HepG2 (cell line): ENCODE results near the gene RABL6. TPM values are rescaled to one million over a fixed set of nuclear protein-coding genes. Genes with fewer than 3 reads are reported as not detected.

Experiments
- ASH2L ChIP-seq: fragments of 300-600, 200-600 bp; sonication (generic); IDR thresholded peaks from 2 replicates; pipeline ENCODE4 v1.7.0; 2017; ENCODE audit warnings: low read depth, mild to moderate bottlenecking, moderate library complexity, mixed read lengths, low read length; ENCODE audit not compliant: insufficient read length
- ATF7-NPFF ChIP-seq: sonication (generic); formaldehyde crosslinking; IDR thresholded peaks from 2 replicates; pipeline ENCODE4 v1.8.1; 2023; ENCODE audit warnings: mild to moderate bottlenecking, low read depth, missing genetic modification reagents, moderate library complexity
- CREB1 ChIP-seq, 2 experiments: fragments of 450-650 bp in 1 of 2; IDR thresholded peaks; 2 replicates each; pipeline ENCODE4 v1.6.1; 2016 to 2017; ENCODE audit warnings: control low read depth in 1 of 2, mild to moderate bottlenecking in 1 of 2, missing compliant biosample characterization in 1 of 2, missing genetic modification characterization in 1 of 2
- EZH2 ChIP-seq: conservative IDR thresholded peaks from 2 replicates; pipeline ENCODE4 v1.6.1; 2012; ENCODE audit warnings: mild to moderate bottlenecking, low read depth, low read length, moderate library complexity
- FOXK2 ChIP-seq: fragments of 450-650 bp; IDR thresholded peaks from 2 replicates; pipeline ENCODE4 v1.6.1; 2016
- GATAD2A ChIP-seq: IDR thresholded peaks from 2 replicates; pipeline ENCODE4 v1.6.1; 2016
- IRF1 ChIP-seq: sonication (generic); formaldehyde crosslinking; IDR thresholded peaks from 2 replicates; pipeline ENCODE4 v1.4.0; 2020; ENCODE audit warnings: low read depth, mild to moderate bottlenecking, missing genetic modification reagents
- MAFG ChIP-seq: sonication (generic); formaldehyde crosslinking; IDR thresholded peaks from 2 replicates; pipeline ENCODE4 v1.5.1; 2020; ENCODE audit warnings: mild to moderate bottlenecking, missing genetic modification reagents
- NFE2 ChIP-seq: sonication (generic); formaldehyde crosslinking; IDR thresholded peaks from 2 replicates; pipeline ENCODE4 v1.4.0; 2020; ENCODE audit warnings: missing genetic modification reagents
- NPAS2 ChIP-seq: sonication (generic); formaldehyde crosslinking; IDR thresholded peaks from 2 replicates; pipeline ENCODE4 v1.8.0; 2022; ENCODE audit warnings: mild to moderate bottlenecking, missing genetic modification reagents, borderline replicate concordance
- NRL ChIP-seq: sonication (generic); formaldehyde crosslinking; IDR thresholded peaks from 2 replicates; pipeline ENCODE4 v1.5.0; 2020; ENCODE audit warnings: missing genetic modification reagents, mild to moderate bottlenecking, moderate library complexity, borderline replicate concordance
- PBX2 ChIP-seq: IDR thresholded peaks from 2 replicates; pipeline ENCODE4 v1.6.1; 2016; ENCODE audit warnings: control low read depth
- SMAD3 ChIP-seq: sonication (generic); formaldehyde crosslinking; IDR thresholded peaks from 2 replicates; pipeline ENCODE4 v1.4.0; 2020; ENCODE audit warnings: missing genetic modification reagents
- SNAPC5 ChIP-seq: sonication (generic); formaldehyde crosslinking; IDR thresholded peaks from 2 replicates; pipeline ENCODE4 v1.8.1; 2023; ENCODE audit warnings: mild to moderate bottlenecking, missing genetic modification reagents, borderline replicate concordance
- TFE3 ChIP-seq: IDR thresholded peaks from 2 replicates; pipeline ENCODE4 v1.6.1; 2016
- ZFP36L1 ChIP-seq: sonication (generic); formaldehyde crosslinking; IDR thresholded peaks from 2 replicates; pipeline ENCODE4 v1.8.0; 2022; ENCODE audit warnings: mild to moderate bottlenecking, missing genetic modification reagents, moderate library complexity
- ZFYVE20 ChIP-seq: sonication (generic); formaldehyde crosslinking; IDR thresholded peaks from 2 replicates; pipeline ENCODE4 v1.8.0; 2023; ENCODE audit warnings: low read depth, mild to moderate bottlenecking, moderate library complexity, missing genetic modification reagents, borderline replicate concordance
- ZNF101 ChIP-seq: sonication (generic); formaldehyde crosslinking; IDR thresholded peaks from 2 replicates; pipeline ENCODE4 v1.4.0; 2020; ENCODE audit warnings: mild to moderate bottlenecking, low read depth, missing genetic modification reagents, borderline replicate concordance
- ZNF143 ChIP-seq: sonication (generic); formaldehyde crosslinking; IDR thresholded peaks from 2 replicates; pipeline ENCODE4 v1.4.0; 2020; ENCODE audit warnings: missing genetic modification reagents
- ZNF503 ChIP-seq: sonication (generic); formaldehyde crosslinking; IDR thresholded peaks from 2 replicates; pipeline ENCODE4 v1.4.0; 2020; ENCODE audit warnings: missing genetic modification reagents
- ZNF557 ChIP-seq: sonication (generic); formaldehyde crosslinking; IDR thresholded peaks from 2 replicates; pipeline ENCODE4 v1.4.0; 2020; ENCODE audit warnings: missing genetic modification reagents
- ZNF605 ChIP-seq: sonication (generic); formaldehyde crosslinking; IDR thresholded peaks from 2 replicates; pipeline ENCODE4 v1.8.0; 2022; ENCODE audit warnings: mild to moderate bottlenecking, missing genetic modification reagents
- ZNF652 ChIP-seq: IDR thresholded peaks from 2 replicates; pipeline ENCODE4 v1.6.1; 2016; ENCODE audit warnings: low read depth, borderline replicate concordance
- ZNF7 ChIP-seq: IDR thresholded peaks from 2 replicates; pipeline ENCODE4 v1.6.1; 2016; ENCODE audit warnings: missing biosample characterization, missing genetic modification reagents
- ZNF720 ChIP-seq: sonication (generic); formaldehyde crosslinking; IDR thresholded peaks from 2 replicates; pipeline ENCODE4 v1.4.0; 2020; ENCODE audit warnings: missing genetic modification reagents
- ZSCAN21 ChIP-seq: sonication (generic); formaldehyde crosslinking; IDR thresholded peaks from 2 replicates; pipeline ENCODE4 v1.8.0; 2022; ENCODE audit warnings: mild to moderate bottlenecking, missing genetic modification reagents, moderate library complexity, borderline replicate concordance
- polyA plus RNA-seq, 8 experiments: library from polyadenylated mRNA; depleted of rRNA in 3 of 8; stranded (reverse) in 7 of 8; unstranded in 1 of 8; fragments of >200 nt; fragmentation: Illumina TruSeq in 4 of 8; extraction: Trizol in 4 of 8; gene quantifications; 2 replicates each; pipeline versions ENCODE4 v1.2.1 to v1.2.3, GENCODE V29; 2011 to 2016; ENCODE audit warnings: low read depth in 4 of 8, missing spikeins in 1 of 8, mixed read lengths in 1 of 8; ENCODE audit not compliant: insufficient read depth in 1 of 8
- total RNA-seq, 5 experiments: library from RNA; depleted of rRNA; stranded (reverse); fragments of >200 nt; fragmentation: Illumina TruSeq; extraction: Trizol; gene quantifications; 2 replicates each; pipeline ENCODE4 v1.2.3, GENCODE V29; 2016; ENCODE audit warnings: low read depth in 1 of 5

RABL6 gene
- total and polyA plus RNA-seq, 2 of the 13 experiments (the other 11 are each of a cell fraction or from before 2014, with no cell fraction given) = 81.5 to 125 TPM

DNA sequence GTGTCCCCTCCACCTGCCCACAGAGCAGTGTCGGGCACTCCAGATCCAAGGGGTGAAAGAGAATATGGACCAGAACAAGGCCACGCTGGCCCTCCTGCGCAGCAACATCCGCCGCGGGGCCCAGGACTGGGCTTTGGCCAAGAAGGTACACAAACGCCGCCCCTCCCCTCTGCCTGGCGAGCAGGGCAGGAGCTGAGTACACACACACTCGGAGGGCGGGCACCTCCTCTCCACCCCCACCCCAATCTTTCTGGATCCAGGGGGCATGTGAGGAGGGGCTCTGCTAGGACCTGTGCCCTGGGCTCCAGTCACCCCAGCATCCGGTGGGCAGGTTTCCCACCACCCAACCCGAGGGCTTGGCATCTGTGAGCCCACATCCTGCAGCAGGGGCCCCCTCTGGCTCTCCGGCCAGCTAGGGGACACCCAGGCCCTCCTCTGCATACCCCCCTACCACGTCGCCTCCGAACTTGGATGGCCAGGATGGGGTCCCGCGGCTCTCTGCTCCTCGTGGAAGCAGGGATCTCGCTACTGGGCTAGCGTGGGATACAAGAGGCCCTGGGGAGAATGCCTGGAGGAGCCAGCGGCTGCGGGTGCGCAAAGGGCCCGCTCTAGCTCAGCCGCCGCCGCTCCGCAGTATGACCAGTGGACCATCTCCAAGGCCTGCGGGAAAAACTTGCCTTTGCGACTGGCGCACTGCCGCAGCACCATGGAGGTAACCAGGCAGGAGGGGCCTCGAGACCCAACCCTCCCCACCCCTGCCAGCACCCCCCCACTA, 8.5 kb upstream of the RABL6 start (continued):
- TF ChIP-seq PBX2 (CRISPR knock-in tag) (no peak), ZNF101 (no peak; the same call in 1 of the 2 replicates), NFE2 (CRISPR knock-in tag) (no peak), ZNF143 (CRISPR knock-in tag) (0 out of 2 replicates have a peak, but pooled peaks have one; percentile 35), ZSCAN21 (peak; percentile 78), FOXK2 (no peak), EZH2 (no peak), ZNF503 (CRISPR knock-in tag) (peak; percentile 61; the same call in 1 of the 2 replicates), SMAD3 (CRISPR knock-in tag) (peak; percentile 49; the same call in 1 of the 2 replicates), ZNF720 (no peak), IRF1 (no peak), GATAD2A (CRISPR knock-in tag) (peak; percentile 85), ZFYVE20 (CRISPR knock-in tag) (no peak), ZNF7 (CRISPR knock-in tag) (no peak), MAFG (CRISPR knock-in tag) (no peak), CREB1 (IDR thresholded peaks at IDR 0.05) (no peak), CREB1 (CRISPR knock-in tag; IDR thresholded peaks at IDR 0.05) (no peak), NPAS2 (CRISPR knock-in tag) (no peak), ZNF557 (CRISPR knock-in tag) (peak; percentile 84; the same call in 1 of the 2 replicates), ASH2L (no peak), TFE3 (CRISPR knock-in tag) (peak; percentile 62), ZFP36L1 (peak; percentile 85; the same call in 1 of the 2 replicates), ZNF652 (CRISPR knock-in tag) (no peak), NRL (CRISPR knock-in tag) (peak; percentile 66; the same call in 1 of the 2 replicates), ZNF605 (CRISPR knock-in tag) (peak; percentile 37; the same call in 1 of the 2 replicates), SNAPC5 (no peak), ATF7-NPFF (no peak)
